ENCODE results near the gene EMILIN2. TPM values are rescaled to one million over a fixed set of nuclear protein-coding genes. Genes with fewer than 3 reads are reported as not detected.
"Not testable (repeated sequence)": the region's sequence is repeated elsewhere in the genome, so short reads cannot be mapped to it uniquely, and the experiment has no call there.

Gene EMILIN2
- total RNA-seq, 2 experiments from 2014 or later = 0.15 to 1.4 TPM

DNA sequence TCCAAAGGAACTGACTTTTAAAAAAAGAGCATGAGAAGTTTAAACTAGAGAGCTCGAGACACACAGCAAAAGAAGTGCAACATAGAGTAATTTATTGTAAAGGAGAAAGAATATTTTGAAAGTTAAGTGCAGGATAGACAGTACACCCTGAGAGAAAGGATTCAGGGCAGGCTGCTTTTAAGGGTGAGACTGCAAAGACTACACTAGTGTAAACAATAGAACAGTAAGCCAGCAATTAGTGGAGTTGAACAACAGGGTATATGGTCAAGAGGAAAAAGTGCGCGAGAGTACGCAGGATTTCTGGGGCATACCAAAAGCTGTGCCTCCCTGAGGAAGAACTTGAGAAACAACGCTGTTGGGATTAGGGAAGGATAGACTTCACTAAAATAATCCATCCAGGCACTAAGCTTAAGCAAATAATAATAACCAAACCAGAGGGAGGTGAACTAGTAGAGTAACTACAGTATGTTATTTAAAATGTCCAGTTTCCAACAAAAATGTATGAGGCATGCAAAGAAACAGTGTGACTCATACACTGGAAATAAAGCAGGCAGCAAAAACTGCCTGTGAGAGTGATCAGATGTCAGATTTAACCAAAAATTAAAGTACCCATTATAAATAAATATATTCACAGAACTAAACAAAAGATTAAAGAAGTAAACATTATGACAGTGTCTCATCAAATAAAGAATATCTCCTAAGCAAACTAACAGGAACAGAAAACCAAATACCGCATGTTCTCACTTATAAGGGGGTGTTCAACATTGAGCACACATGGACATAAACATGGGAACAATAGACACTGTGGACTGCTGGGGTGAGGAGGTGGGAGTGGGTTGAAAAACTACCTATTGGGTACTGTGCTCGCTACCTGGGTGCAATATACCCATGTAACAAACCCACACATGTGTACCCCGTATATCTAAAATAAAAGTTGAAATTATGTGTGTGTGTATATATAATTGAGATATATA is 40.5 kb upstream of the EMILIN2 start:
- Histone ChIP-seq H3K27ac (ENCODE audit: low read depth, low read length, poor library complexity, severe bottlenecking) (no peak overlapping the region), H3K4me3 (ENCODE audit: low read depth, low read length, poor library complexity, severe bottlenecking) (no peak overlapping the region), H3K36me3 (ENCODE audit: insufficient read depth, low read length) (peaks cover 52% of the 10 kb centered on the region), H3K9me3 (ENCODE audit: low read length) (no peaks in the 10 kb centered on the region; the same call in 1 of the 2 replicates), H3K4me1 (ENCODE audit: insufficient read depth, low read length, poor library complexity, severe bottlenecking) (no peaks in the 10 kb centered on the region), H3K4me2 (ENCODE audit: low read length) (no peak overlapping the region), H4K20me1 (ENCODE audit: insufficient read depth, low read length) (no peaks in the 10 kb centered on the region), H3K79me2 (ENCODE audit: insufficient read depth, low read depth, low read length) (no peaks in the 10 kb centered on the region), H3K9me2 (ENCODE audit: insufficient read depth, low read length) (no peaks in the 10 kb centered on the region), H2AFZ (ENCODE audit: low read length) (no peak overlapping the region)
- intact Hi-C loops (cut with micrococcal nuclease; ENCODE audit: unreplicated experiment) = no loop called here
- ChIA-PET POLR2A (interaction anchor here (0.6 to 1.1 kb wide), 2 partner anchors 7 to 32 kb away, joined by 4 to 6 read pairs; no protein-coding TSS in a partner anchor), CTCF (ENCODE audit: unreplicated experiment) (no interaction called here)
- no peak for TF ChIP-seq CTCF (conservative IDR thresholded peaks at IDR 0.05; ENCODE audit: low read length)
- TF ChIP-seq EZH2phosphoT487 (IDR thresholded peaks at IDR 0.05; ENCODE audit: borderline replicate concordance, low read depth, low read length) = no peak
- BruUV-seq (replicated peaks) = no TSS peak
- no peak for DNase-seq (ENCODE audit: low spot score)

GRCh38 chr18:2808640-2809039 is 38.2 kb upstream of the EMILIN2 start:
- H3K4me1 ChIP-seq (ENCODE audit: insufficient read depth, low read length, poor library complexity, severe bottlenecking); BruUV-seq (replicated peaks); H3K79me2 ChIP-seq (ENCODE audit: insufficient read depth, low read depth, low read length); POLR2A ChIA-PET; H3K9me3 ChIP-seq (ENCODE audit: low read length); intact Hi-C loops (cut with micrococcal nuclease; ENCODE audit: unreplicated experiment); CTCF ChIA-PET (ENCODE audit: unreplicated experiment); H3K9me2 ChIP-seq (ENCODE audit: insufficient read depth, low read length); H2AFZ ChIP-seq (ENCODE audit: low read length); DNase-seq (ENCODE audit: low spot score); H3K4me3 ChIP-seq (ENCODE audit: low read depth, low read length, poor library complexity, severe bottlenecking); H4K20me1 ChIP-seq (ENCODE audit: insufficient read depth, low read length); H3K27ac ChIP-seq (ENCODE audit: low read depth, low read length, poor library complexity, severe bottlenecking); H3K4me2 ChIP-seq (ENCODE audit: low read length): not testable (repeated sequence)
- peaks cover 31% of the 10 kb centered on the region for H3K36me3 ChIP-seq (ENCODE audit: insufficient read depth, low read length)

GRCh38 chr18:2809666-2810183 is 37.1 kb upstream of the EMILIN2 start:
- POLR2A ChIA-PET = not testable (repeated sequence)

More at GRCh38 chr18:2809666-2810183, 37.1 kb upstream of the EMILIN2 start:
- peaks cover 20% of the 10 kb centered on the region; the same call in 1 of the 2 replicates for H3K36me3 ChIP-seq (ENCODE audit: insufficient read depth, low read length)
- H3K4me1 ChIP-seq (ENCODE audit: insufficient read depth, low read length, poor library complexity, severe bottlenecking); H2AFZ ChIP-seq (ENCODE audit: low read length); intact Hi-C loops (cut with micrococcal nuclease; ENCODE audit: unreplicated experiment); H3K27ac ChIP-seq (ENCODE audit: low read depth, low read length, poor library complexity, severe bottlenecking); H3K4me3 ChIP-seq (ENCODE audit: low read depth, low read length, poor library complexity, severe bottlenecking); CTCF ChIA-PET (ENCODE audit: unreplicated experiment); H3K4me2 ChIP-seq (ENCODE audit: low read length); DNase-seq (ENCODE audit: low spot score); H3K9me3 ChIP-seq (ENCODE audit: low read length); H3K9me2 ChIP-seq (ENCODE audit: insufficient read depth, low read length); BruUV-seq (replicated peaks); H4K20me1 ChIP-seq (ENCODE audit: insufficient read depth, low read length); H3K79me2 ChIP-seq (ENCODE audit: insufficient read depth, low read depth, low read length): not testable (repeated sequence)
